GM10266 (cell line): Measurements from ENCODE around the gene PAX3.
A peak's percentile ranks its signal among the peaks of the same experiment; 100 is the strongest.

ENCODE experiments used
- DNase-seq: peaks from one replicate; pipeline ENCODE4 v3.0.0; 2012; ENCODE audit errors: extremely low spot score
- CTCF ChIP-seq: IDR thresholded peaks from 2 replicates; pipeline ENCODE4 v1.5.1; 2012; ENCODE audit warnings: mild to moderate bottlenecking, low read depth; ENCODE audit not compliant: control insufficient read depth, insufficient read depth; ENCODE audit errors: missing control alignments

The PAX3 gene

DNA sequence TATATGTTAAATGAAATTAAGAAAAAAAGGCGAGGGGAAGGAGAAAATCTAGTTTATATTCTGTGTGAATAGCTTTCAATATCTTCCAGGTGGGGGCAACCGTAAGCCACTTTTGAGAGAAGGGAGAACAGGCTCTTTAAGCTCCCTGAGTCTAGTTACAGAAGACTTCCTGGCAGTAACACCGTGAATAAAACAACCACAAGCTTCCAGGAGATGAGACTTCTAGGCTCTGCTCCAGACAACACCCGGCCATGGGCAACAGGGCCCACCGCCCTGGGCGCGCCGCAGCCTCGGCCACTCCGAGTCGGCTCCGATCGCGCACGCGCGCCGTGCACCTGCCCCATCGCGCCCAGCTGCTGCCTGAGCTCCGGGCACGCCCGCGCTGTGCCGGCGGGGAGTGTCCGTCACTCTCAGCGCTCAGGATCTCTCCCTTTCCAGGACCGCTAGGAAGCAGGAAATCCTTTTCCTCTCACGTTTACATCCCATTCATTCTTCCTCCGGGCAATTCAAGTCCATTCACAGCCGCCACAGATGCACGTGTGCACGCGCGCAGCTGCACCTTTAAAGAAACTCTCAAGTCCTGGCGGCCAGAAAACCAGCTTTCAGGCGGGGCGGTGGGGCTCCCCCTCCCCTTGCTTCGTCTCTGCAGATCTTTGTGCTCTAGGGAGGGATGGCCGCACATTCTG is 19.4 kb upstream of the PAX3 start:
- peak; percentile 64 for TF ChIP-seq CTCF
- DNase-seq: peak; percentile 83

- peak; percentile 19 for TF ChIP-seq CTCF
- peak; percentile 30 for DNase-seq
These were observed 16.8 kb upstream of the PAX3 start for GRCh38 chr2:222315443-222316121.

- TF ChIP-seq CTCF: no peak
- DNase-seq: no peak
These were observed 15.0 kb upstream of the PAX3 start for GRCh38 chr2:222313816-222314215.

- TF ChIP-seq CTCF: no peak
- no peak for DNase-seq
These were observed 13.4 kb upstream of the PAX3 start for GRCh38 chr2:222311978-222312738.

- TF ChIP-seq CTCF: no peak
- no peak for DNase-seq
These were observed 12.7 kb upstream of the PAX3 start for GRCh38 chr2:222311319-222311977.

- DNase-seq: no peak
- TF ChIP-seq CTCF: no peak
These were observed 12.0 kb upstream of the PAX3 start for GRCh38 chr2:222310747-222311318.
